SHP77 treated with DMSO at 0.1 percent for 48 hours (cell line): Measurements from ENCODE around the gene FAM83F.

Source experiments
- DNase-seq: peaks from one replicate; lab custom pipeline; 2025; lab: John Stamatoyannopoulos, UW

The FAM83F gene

GRCh38 chr22:39995393-39996252 lies 869 bp downstream of the FAM83F start:
- DNase-seq, result no peak

GRCh38 chr22:39996732-39997131 lies 2.0 kb downstream of the FAM83F start:
- DNase-seq, result peak; percentile 19

- no peak for DNase-seq
Observed at GRCh38 chr22:39997421-39997820, 2.7 kb downstream of the FAM83F start.

GRCh38 chr22:39997939-39998726 lies 3.4 kb downstream of the FAM83F start:
- peak; percentile 88 for DNase-seq

DNA sequence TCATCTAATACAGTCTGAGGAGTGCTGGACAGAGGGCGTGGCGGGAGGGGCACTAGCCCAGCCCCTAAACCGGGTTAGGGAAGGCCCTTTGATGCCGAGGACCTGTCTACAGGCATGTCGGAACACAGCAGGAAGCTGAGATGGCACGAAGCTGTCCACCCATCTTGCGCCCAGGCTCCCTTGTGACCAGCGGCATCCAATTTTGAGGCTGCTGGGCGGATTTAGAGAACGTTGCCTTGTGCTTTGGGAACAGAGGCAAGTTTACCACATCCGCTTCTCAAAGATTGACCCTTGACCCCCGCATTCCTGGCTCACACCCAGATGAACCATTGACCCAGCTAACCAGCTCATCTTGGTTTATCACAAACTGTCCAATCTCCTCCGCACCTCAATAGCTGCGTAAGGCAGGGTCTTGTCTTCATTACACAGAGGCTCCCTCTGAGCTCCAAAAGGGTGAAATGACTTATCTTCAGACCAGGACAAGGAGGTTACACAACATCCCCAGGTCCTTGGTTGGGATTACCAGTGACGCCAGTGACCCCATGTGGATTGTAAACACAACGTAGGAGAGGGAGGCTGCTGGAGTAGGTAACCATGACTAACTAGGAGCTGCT lies 4.5 kb downstream of the FAM83F start:
- no peak for DNase-seq

DNA sequence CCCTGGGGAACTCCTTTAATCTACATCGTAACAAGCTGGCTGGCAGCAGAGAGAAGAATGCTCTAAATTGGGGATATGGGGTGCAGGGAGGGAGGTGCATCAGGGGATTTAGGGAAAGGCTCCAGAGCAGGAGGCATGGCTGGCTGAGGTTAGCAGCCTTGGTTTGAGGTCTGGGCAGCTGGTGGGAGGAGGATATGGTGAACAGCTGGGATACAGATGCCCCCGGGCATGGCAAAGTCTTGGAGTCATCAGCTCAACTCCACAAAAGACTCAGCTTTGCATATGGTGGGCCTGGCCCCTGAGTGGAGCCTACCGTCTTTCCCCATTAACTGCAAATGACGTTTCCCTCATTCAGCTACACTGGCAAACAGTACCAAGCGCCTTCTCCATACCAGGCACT lies 5.4 kb downstream of the FAM83F start:
- DNase-seq, result no peak

GRCh38 chr22:40001106-40001505 lies 6.4 kb downstream of the FAM83F start:
- DNase-seq, result no peak

DNA sequence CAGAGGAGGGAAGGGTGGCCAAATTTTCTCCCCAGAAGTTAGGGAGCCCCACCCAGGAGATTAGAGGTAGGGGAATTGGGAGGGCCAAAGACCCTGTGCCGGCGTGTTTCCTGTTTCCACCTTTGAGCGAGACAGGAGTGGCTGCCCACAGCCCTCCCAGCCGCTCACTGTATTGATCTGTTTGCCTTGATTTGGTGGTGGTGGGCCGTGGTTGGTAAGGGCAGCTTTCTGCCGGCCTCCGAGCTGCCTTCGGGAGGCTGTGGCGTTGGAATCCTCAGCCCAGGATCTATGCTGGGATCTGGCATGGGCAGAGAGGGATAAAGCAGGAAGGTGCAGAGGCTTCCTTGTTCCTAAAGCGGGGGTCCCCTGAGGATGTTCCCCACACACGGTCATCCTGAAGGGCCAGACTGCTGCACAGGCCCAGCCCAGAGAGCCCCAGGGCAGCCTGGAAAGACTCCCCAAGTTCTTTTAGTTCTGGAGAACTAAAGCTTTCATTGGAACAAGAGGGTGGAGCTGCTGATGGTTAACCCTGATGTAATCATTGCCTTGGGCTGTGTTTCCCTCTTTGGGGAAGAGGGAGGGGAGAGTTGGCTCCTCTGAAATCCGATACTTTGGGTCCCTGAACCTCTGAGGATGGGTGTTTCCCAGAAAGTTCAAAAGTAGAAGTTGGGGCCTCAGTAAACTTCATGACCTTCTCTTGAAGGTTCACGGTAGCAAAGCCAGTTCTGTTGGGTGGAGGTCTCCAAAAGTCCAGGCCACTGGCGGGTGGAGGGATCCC lies 7.2 kb downstream of the FAM83F start:
- DNase-seq, result no peak

DNA sequence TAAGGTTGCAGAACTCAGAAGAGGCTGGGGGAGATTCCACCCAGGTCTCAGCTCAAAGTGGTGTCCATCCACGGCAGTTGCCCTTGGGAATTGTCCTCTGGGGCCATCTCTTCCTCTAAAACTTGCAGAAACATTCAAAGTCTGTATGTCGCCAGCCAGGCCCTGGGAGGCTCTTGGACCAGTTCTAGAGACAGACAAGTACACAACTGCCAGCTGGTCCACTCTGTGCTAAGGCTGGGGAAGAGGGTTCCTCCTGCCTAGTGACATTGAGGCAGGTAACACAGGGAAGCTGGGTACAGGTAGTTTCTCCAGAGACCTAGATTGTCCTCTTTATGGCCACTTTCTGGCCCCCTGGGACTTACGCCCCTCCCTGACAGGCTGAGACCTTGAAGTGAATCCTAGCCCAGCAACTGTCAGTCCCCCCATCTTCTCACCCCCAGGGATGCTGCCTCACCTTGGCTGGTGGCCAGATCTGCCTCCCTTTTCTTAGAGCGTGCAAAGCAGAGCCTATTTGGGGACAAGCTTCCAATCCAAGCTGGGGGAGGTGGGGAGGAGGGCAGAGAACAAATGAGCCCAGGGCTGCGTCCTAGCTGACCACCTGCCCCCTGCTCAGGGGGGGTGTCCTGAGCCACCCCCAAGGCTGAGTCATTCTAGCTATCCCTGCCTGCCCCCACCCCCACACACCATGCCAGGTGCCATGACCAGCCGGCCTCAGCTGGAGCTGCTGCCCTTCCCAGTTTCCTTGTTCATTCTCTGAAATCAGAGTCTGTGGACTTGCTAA lies 8.4 kb downstream of the FAM83F start:
- peak; percentile 46 for DNase-seq

DNA sequence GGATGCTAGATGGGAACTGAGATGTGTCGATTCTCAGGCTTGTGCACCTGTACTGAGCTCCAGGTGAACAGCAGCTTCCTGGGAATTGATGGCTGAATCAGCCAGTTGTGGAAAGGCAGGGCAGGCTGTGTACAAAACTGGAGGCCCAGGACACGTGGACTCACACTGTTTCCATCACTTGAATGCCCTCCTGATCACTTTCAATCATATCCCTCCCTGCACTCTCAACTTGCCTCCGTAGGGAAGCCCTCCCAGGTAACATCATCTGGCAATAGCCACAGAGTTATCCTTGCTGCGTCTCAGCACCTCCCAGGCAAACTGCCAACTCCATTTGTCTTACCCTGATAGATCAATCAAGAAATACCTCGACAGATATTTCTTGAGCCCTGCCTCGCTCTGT lies 10.1 kb downstream of the FAM83F start:
- no peak for DNase-seq

DNA sequence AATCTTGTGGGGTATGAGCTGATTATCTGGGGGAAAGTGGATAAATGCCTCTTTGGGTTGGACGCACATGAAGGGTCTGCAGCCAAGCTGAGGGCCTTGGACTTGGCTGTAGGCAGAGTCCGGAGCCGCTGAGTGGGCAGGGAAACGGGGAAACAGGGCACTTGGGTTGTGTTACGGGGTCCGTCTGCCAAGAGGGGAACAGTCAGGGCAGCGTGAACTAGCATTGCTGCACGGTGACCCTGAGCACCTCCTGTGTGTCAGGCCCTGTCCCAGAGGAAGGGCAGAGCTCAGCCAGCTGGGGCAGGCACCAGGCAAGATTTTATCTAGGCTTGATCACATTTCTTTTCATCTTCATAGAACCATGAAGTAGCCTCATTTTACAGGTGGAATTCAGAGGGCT lies 11.9 kb downstream of the FAM83F start:
- DNase-seq, result no peak

GRCh38 chr22:40007853-40008710 lies 13.3 kb downstream of the FAM83F start:
- no peak for DNase-seq

- DNase-seq, result no peak
Observed at GRCh38 chr22:40008726-40009291, 14.1 kb downstream of the FAM83F start.

DNA sequence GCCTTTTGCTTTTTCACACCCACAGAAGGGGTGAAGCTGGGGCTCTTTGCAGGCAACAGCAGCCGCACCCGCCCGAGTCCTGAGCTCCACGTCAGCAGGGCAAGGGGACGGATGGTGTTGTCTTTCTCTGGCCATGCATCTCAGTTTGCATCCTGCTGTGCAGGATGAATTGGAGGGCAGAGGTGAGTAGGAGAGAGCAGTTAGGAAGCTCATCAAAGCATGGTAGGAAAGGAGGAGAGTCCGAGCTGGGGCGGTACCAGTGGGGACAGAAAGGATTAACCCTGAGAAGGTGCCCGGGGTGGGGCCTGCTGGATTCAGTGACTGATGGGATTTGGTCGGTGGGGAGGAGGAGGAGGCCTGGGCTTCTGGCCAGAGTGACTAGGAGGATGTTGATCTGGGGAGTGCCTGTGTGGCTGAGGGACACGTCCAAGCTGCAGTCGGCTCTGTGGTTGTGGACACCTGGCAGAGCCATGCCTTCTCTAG lies 14.6 kb downstream of the FAM83F start:
- DNase-seq, result peak; percentile 62

DNA sequence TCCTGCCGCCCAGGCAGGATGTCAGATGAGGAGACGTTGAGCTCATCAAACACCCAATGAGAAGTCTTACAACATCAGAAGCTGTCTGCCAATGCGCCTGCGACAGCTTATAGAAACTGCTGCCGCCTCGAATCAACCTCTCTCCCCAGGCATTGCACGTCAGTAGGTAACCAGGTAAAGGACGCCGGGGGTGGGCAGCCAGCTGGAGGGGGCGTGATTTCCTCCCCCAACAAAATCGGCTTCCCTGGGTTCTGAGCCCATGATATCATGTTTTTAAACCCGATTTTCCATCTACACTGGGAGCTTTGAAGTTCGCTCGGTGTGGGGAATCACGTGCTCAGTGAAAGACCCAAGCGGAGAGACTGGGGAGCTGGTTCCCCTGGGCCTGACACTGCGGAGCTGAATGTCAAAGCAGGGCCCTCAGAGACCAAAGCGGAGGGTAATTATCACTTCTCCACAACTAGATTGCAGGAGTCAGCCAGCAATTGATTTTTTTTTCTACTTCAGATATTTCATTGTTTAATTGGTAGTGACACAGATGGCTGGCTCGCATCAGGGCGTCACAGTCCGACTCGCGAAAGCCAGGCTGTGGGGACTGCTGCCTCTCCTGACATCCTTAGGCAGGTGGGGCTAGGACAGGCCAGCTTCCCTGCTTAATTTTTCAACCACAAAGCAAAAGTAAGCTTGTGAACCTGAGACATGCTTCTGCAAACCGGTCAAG lies 15.4 kb downstream of the FAM83F start:
- DNase-seq, result peak; percentile 71

GRCh38 chr22:40010746-40011145 lies 16.0 kb downstream of the FAM83F start:
- DNase-seq, result no peak

DNA sequence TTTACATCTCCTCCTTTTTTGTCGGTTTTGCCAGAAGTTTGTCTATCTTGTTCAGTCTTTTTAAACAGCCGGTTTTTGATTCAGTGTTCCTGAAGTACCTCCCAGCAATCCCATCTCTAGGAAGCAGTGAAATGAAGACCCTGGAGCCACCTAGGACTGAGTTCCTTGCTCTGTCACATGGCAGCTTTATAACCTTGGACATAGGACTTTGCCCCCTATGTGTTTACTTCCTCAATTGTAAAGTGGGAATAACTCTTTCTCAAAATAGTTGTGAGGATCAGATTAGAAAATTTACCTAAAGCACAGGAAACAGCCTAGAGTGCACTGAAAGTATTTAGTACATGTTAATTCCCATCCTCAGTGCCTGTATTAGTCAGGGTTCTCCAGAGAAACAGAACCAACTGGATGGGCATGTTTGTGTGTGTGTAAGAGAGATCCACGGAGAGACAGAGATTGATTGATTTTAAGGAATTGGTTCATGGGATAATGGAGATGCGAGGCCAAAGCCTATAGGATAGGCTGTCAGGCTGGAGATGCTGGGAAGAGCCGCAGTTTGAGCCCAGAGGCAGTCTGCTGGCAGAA lies 20.0 kb downstream of the FAM83F start:
- no peak for DNase-seq

- no peak for DNase-seq
Observed at GRCh38 chr22:40015358-40015976, 20.7 kb downstream of the FAM83F start.
